HG03066 (cell line): ENCODE measurements around the gene RSRP1.
A peak's percentile ranks its signal among the peaks of the same experiment; 100 is the strongest.
"Not testable (repeated sequence)": the region's sequence is repeated elsewhere in the genome, so short reads cannot be mapped to it uniquely, and the experiment has no call there.

Source experiments
- ATAC-seq: cut with Tn5 transposase; IDR thresholded peaks from one replicate; pipeline ENCODE4 v1.9.1; 2021; ENCODE audit warnings: low read depth; ENCODE audit not compliant: unreplicated experiment

RSRP1 gene, protein sequence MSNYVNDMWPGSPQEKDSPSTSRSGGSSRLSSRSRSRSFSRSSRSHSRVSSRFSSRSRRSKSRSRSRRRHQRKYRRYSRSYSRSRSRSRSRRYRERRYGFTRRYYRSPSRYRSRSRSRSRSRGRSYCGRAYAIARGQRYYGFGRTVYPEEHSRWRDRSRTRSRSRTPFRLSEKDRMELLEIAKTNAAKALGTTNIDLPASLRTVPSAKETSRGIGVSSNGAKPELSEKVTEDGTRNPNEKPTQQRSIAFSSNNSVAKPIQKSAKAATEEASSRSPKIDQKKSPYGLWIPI

GRCh38 chr1:25247024-25247828 is at the start of gene RSRP1:
RSRP1 (minus strand) TSS chr1:25247454; CDS start chr1:25246963, 491 bp downstream.
- peak; percentile 88 for ATAC-seq

DNA sequence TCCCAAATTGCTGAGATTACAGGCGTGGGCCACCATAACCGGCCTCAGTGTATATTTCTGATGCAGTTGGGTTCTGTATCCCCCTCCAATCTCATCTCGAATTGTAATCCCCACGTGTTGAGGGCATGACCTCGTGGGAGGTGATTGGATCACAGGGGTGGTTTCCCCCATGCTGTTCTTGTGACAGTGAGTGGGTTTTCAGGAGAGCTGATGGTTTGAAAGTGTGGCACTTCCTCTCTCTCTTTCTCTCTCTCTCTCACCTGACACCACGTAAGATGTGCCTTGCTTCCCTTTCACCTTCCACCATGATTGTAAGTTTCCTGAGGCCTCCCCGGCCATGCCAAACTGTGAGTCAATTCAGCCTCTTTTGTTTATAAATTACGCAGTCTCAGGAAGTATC is 49.2 kb upstream of the RSRP1 start:
- ATAC-seq, result not testable (repeated sequence)

DNA sequence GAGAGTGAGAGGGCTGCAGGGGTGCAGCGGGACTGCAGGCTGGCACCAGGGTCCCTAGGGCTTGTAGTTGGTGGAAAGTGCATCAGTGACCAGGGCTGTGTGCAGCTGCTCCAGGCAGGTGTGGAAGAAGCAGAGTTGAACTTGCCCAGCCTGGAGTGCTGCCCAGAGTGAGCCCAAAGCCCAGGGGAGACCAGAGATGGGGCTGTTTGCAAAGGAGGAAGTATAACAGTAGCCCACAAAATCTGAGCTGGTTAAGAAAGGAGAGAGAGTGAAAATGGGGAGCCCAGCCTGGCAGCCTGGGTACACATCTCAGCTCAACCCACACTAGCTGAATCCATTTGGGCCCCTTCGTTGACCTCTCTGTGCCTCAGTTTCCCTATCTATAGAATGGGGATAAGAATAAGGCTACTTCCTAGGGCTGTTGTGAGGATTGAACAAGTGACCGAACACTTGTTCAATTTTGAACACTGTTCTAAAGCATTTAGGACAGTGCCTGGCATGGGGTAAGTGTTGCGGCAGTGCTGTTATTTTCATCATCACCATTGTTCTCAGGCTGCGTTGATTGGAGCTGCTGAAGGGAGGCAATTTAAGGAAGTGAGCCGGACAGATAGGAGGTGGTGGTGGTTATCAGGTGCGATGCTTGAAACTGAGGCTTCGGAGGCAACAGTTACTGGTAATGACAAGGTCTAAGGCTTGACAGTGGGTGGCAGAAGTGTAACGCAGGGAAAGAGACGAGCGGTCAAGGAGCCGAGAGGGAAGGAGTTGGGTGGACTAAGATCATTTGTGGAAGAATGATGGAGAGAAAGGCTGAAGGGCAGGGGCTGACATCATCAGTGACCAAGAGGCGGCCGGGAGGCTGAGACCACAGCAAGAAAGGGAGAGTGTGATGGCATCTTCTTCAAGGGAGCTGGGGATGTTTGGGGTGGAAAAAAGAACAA is 47.9 kb upstream of the RSRP1 start:
- ATAC-seq, result not testable (repeated sequence)

DNA sequence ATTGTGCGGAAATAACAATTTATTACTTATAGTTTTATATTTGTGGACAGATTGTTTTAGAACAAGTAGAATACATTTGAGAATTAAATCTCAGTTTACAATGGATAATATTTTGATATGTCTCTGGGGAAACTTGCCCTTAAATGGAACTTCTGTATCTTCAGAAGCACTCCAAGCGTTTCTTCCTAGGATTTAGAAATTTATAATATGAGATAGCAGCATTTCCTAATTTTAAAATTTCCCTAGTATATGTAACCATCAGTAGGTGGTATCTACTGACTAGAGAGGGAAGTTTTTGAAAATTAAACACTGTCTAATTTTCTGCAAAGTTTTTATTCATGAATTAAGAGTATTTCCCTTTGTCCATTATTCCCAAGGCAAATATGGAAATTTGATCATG is 46.2 kb upstream of the RSRP1 start:
- not testable (repeated sequence) for ATAC-seq

GRCh38 chr1:25290043-25290442 is 42.8 kb upstream of the RSRP1 start:
- not testable (repeated sequence) for ATAC-seq

DNA sequence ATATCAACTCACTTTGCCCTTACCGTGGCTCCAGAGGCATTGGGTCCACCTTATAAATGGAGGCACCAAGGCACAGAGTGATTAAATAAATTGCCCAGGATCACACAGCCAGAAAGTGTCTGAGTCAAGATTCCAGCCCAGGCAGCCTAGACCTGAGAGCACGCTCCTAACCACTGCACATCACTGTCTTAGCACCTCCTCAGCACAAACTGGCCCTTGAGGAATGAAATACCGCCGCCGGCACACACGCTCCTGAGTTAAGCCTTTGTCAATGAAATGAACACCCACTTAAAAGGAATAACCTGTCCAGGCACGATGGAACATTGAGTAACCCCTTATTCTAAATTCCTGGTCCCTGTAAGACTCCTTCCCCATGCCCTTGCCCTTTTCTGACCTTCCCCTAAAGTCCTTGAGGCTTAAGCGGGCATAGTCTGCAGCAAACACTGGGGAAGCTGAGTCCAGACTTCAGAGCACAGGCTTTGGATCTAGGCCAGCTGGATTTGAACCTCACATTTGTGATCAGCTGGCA is 41.4 kb upstream of the RSRP1 start:
- not testable (repeated sequence) for ATAC-seq

- not testable (repeated sequence) for ATAC-seq
Measured at GRCh38 chr1:25287164-25287563, 39.9 kb upstream of the RSRP1 start.

DNA sequence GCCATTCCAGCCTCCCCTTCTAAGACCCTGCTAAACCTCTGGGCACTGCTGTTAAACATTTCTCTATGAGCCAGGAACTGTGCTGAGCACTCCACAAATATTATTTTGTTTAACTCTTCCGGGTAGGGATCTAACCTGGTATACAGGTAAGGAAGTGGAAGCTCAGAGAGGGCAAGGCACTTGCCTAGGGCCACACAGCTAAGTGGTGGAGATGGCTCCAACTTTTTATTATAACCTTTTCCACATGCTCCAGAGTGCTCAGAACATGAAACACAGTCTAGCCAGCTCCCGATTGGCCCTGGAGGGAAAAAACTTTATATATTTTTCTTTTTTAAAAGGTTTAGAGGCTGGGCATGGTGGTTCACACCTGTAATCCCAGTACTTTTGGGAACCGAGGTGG is 38.6 kb upstream of the RSRP1 start:
- not testable (repeated sequence) for ATAC-seq

DNA sequence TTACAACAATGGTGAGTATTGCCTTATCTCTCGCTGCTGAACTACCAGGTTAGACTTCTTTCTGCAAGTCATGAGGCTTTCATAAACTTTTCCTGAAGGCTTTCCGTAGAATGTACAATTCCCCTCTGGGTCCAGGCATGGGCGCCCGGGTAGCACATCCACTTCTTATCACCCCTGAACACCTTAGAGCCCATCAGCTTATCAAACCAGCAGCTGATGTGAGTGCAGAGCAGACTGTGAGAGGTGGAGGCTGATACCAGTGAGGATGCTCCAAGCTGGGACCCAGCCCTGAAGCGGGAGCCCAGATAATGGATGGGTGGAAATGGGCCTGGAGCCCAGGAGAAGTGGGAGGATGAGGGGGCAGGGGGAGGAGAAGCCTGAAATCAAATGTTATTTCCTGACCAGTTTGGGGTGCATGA is 32.4 kb upstream of the RSRP1 start:
- not testable (repeated sequence) for ATAC-seq

- not testable (repeated sequence) for ATAC-seq
Measured at GRCh38 chr1:25278790-25279189, 31.5 kb upstream of the RSRP1 start.

DNA sequence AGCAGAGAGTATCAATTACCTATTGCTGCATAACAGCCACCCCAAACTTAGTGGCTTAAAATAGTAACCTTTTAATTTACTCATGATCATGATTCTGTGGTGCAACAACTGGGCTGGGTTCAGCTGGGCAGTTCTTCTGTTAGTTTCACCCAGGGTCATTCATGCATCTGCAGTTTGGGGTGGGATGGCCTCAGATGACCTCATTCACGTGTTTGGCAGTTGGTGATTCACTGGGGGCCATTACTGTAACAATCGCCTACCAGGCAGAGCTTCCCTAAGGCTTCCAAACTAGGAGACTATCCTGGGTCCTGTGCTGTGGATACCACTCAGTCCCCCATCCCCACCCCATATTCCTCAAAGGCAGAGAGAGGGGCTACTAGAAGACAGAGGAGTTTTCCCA is 31.1 kb upstream of the RSRP1 start:
- not testable (repeated sequence) for ATAC-seq

DNA sequence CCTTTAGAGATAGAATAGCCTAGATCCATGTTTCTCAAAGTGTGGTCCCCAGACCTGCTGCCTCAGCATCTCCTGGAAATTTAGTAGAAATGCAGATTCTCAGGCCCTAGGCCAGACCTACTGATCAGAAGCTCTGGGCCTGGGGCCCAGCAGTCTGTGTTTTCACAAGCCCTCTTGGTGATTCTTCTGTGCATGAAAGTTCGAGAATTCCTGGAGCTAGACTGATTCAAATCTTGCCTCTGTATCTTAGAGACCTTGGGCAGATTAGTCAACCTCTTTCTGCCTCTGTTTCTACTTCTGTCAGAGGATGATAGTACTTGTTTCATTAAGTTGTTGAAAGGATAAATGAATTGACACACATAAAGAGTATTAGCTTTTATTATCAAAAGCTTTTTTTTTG is 30.0 kb upstream of the RSRP1 start:
- ATAC-seq, result not testable (repeated sequence)

DNA sequence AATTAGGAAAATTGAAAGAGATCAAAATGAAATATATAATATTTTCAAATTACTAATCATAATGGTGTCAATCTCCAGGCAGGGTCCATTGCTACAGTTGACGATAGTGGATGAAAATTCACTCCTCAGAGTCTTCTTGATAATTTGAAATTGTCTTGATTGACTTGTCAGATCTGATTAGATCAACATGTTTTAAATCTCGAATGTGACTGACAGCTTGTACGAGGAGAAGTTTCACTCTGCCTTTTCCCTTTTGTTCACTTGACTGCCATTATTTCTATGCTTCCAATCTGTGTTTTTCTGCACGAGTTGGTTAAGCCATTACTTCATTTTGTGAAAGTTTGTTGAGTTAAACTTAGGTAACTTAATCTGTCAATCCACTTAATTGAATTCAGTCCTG is 28.4 kb upstream of the RSRP1 start:
- not testable (repeated sequence) for ATAC-seq

GRCh38 chr1:25272238-25272637 is 25.0 kb upstream of the RSRP1 start, which contains the start of gene RHD:
RHD (plus strand) TSS chr1:25272509; CDS start chr1:25272548, 39 bp downstream.
- ATAC-seq, result not testable (repeated sequence)

DNA sequence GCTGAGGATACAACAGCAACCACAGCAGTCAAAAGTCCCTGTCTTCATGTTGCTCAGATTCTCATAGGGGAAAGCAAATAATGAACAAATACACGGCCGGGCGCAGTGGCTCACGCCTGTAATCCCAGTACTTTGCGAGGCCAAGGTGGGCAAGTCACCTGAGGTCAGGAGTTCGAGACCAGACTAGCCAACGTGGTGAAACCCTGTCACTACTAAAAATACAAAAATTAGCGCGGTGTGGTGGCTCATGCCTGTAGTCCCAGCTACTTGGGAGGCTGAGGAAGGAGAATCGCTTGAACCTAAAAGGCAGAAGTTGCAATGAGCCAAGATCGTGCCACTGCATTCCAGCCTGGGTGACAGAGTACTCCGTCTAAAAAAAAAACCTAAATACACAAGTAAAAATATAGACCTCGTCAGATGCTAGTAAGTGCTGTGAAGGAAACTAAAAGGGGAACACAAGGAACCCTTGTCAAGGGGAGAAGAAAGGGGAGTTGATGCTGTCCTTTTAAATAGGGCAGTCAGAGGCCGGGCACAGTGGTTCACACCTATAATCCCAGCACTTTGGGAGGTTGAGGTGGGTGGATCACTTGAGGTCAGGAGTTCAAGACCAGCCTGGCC is 21.0 kb upstream of the RSRP1 start:
- peak; percentile 19 for ATAC-seq

- ATAC-seq, result peak; percentile 63
Measured at GRCh38 chr1:25267288-25268142, 20.3 kb upstream of the RSRP1 start.

DNA sequence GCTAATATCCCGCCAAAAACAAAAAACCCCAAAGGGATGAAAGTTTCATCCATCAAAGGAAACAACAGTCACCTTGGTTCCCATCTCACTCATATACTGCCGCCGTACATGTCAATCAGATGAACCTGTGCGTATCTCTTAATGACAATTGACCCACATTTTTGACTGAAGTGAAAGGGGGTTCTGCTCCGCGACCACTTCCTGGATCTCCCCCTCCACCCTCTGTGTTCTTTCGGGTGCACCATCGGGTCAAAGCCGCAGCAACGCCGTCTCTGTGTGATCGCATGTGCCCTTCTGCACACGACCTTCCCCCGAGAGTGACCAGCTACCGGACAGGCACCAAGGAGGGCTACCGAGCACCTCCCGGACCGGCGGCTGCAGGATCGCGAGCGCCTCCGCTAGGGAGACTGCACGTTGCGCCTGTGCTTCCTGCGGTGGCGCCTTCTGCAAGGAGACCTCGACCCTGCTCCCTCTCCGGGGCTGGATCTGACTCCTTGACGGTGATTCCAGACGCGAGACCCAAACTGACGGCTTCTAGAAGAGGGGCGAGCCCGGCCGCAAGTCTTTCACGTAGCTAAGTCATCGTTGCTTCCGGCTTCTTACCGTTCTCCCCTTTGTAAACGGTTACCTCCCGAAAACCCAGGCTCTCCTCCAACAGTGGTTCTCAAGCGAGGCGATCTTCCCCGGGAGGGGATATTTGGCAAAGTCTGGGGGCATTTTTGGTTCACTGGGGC is 19.5 kb upstream of the RSRP1 start:
- peak; percentile 30 for ATAC-seq

GRCh38 chr1:25260336-25260735 is 13.1 kb upstream of the RSRP1 start:
- not testable (repeated sequence) for ATAC-seq
